GM12878 (cell line): ENCODE measurements around the gene MAPKAPK2. TPM values are rescaled to one million over a fixed set of nuclear protein-coding genes. Genes with fewer than 3 reads are reported as not detected.

Source experiments
- ATAC-seq: fragments of 200-7000 bp; cut with Tn5 transposase; 3 replicates; pipeline ENCODE4 v1.9.1; 2020; ENCODE audit warnings: mild to moderate bottlenecking, moderate library complexity
- BruUV-seq: library from RNA; stranded (reverse); fragments of 400-500 nt; replicated peaks from 2 replicates; lab custom pipeline; 2021; lab: Mats Ljungman, UMichigan
- CTCF ChIA-PET: fragments of 300-600 bp; sonication (Branson Sonifier 250); formaldehyde crosslinking; extraction: SDS; loops from one replicate; lab custom pipeline; 2021; ENCODE audit warnings: inconsistent platforms; lab: Yijun Ruan, JAX
- POLR2A ChIA-PET: fragments of 350-600 bp; formaldehyde crosslinking; extraction: SDS; loops from one replicate; lab custom pipeline; 2021; ENCODE audit warnings: inconsistent platforms; lab: Charles Lee
- RAD21 ChIA-PET: fragments of 300-600 bp; sonication (Branson Sonifier 250); formaldehyde crosslinking; loops from one replicate; lab custom pipeline; 2023; ENCODE audit warnings: antibody characterized with exemption; ENCODE audit not compliant: unreplicated experiment; lab: Charles Lee
- SMC1A ChIA-PET: fragments of 300-600 bp; sonication (Branson Sonifier 250); formaldehyde crosslinking; loops from one replicate; lab custom pipeline; 2023; ENCODE audit not compliant: unreplicated experiment, uncharacterized antibody; lab: Charles Lee
- DNase-seq: peaks from one replicate; pipeline ENCODE4 v3.0.0-alpha.2; 2011; ENCODE audit warnings: low read depth, low spot score
- FAIRE-seq: peaks from 3 replicates; lab custom pipeline; 2011; peaks lifted over from hg19 to GRCh38; lab: Jason Lieb, UNC
- H2AFZ ChIP-seq: 2 replicates; pipeline ENCODE4 v1.6.0; 2011; ENCODE audit warnings: low read depth, low read length, control low read depth; ENCODE audit not compliant: control insufficient read depth
- H3K27ac ChIP-seq: 2 replicates; pipeline ENCODE4 v1.5.1; 2011; ENCODE audit warnings: control low read depth; ENCODE audit not compliant: control insufficient read depth, insufficient read depth
- H3K27me3 ChIP-seq, 2 experiments: replicated peaks in 1 of 2; 2 replicates each; pipeline versions ENCODE4 v1.6.0 to v1.6.1; 2011; ENCODE audit warnings: low read length in 1 of 2; ENCODE audit not compliant: control insufficient read depth in 2 of 2, insufficient read depth in 2 of 2
- H3K36me3 ChIP-seq, 2 experiments: 2 replicates each; pipeline ENCODE4 v1.5.1; 2011; ENCODE audit warnings: low read length in 1 of 2; ENCODE audit not compliant: control insufficient read depth in 2 of 2, insufficient read depth in 2 of 2
- H3K4me1 ChIP-seq: 2 replicates; pipeline ENCODE4 v1.6.1; 2011; ENCODE audit warnings: mild to moderate bottlenecking, low read length, moderate library complexity, mixed read lengths; ENCODE audit not compliant: control insufficient read depth, insufficient read depth
- H3K4me2 ChIP-seq: 2 replicates; pipeline ENCODE4 v1.6.0; 2011; ENCODE audit warnings: control low read depth; ENCODE audit not compliant: control insufficient read depth, insufficient read depth
- H3K4me3 ChIP-seq: fragments of 200-600 bp; sonication (generic); 2 replicates; pipeline ENCODE4 v1.5.1; 2016
- H3K79me2 ChIP-seq: 2 replicates; pipeline ENCODE4 v1.6.0; 2011; ENCODE audit warnings: low read length; ENCODE audit not compliant: control insufficient read depth, insufficient read depth
- H3K9ac ChIP-seq: 2 replicates; pipeline ENCODE4 v1.8.0; 2011; ENCODE audit warnings: low read length, control low read depth, mixed read lengths; ENCODE audit not compliant: control insufficient read depth, insufficient read depth
- H3K9me3 ChIP-seq: replicated peaks from 3 replicates; pipeline ENCODE4 v1.5.1; 2011; ENCODE audit warnings: mild to moderate bottlenecking, low read length; ENCODE audit not compliant: control insufficient read depth, insufficient read depth
- H4K20me1 ChIP-seq: 2 replicates; pipeline ENCODE4 v1.6.0; 2011; ENCODE audit not compliant: control insufficient read depth, insufficient read depth
- EED ChIP-seq: sonication (generic); IDR thresholded peaks from 2 replicates; pipeline ENCODE4 v1.6.1; 2016; ENCODE audit warnings: antibody characterized with exemption, low read depth
- EGR1 ChIP-seq, 2 experiments: IDR thresholded peaks; 1 replicate in 1 of 2; 2 replicates in 1 of 2; pipeline ENCODE4 v1.6.1; 2011 to 2012; ENCODE audit warnings: low read depth in 2 of 2, low read length in 2 of 2, borderline replicate concordance in 1 of 2, mild to moderate bottlenecking in 1 of 2, moderate library complexity in 1 of 2
- IRF4 ChIP-seq: IDR thresholded peaks from 2 replicates; pipeline ENCODE4 v1.6.1; 2011; ENCODE audit warnings: low read depth, low read length
- JUNB ChIP-seq: IDR thresholded peaks from 2 replicates; pipeline ENCODE4 v1.6.1; 2016; ENCODE audit warnings: antibody characterized with exemption, mild to moderate bottlenecking
- MEF2A ChIP-seq: IDR thresholded peaks from 2 replicates; pipeline ENCODE4 v1.6.1; 2011; ENCODE audit warnings: low read depth, mild to moderate bottlenecking, low read length, moderate library complexity; ENCODE audit not compliant: insufficient read depth
- POU2F2 ChIP-seq: IDR thresholded peaks from 3 replicates; pipeline ENCODE4 v1.6.1; 2011; ENCODE audit warnings: low read depth, mild to moderate bottlenecking, low read length, borderline replicate concordance
- REST ChIP-seq: IDR thresholded peaks from 2 replicates; pipeline ENCODE4 v1.6.1; 2012; ENCODE audit warnings: mild to moderate bottlenecking, low read depth, low read length
- RFX5 ChIP-seq: IDR thresholded peaks from 2 replicates; pipeline ENCODE4 v1.6.1; 2011; ENCODE audit warnings: low read depth, low read length, improper control_type of control experiment
- SIN3A ChIP-seq: IDR thresholded peaks from 2 replicates; pipeline ENCODE4 v1.6.1; 2012; ENCODE audit warnings: low read depth, low read length, improper control_type of control experiment
- TBL1XR1 ChIP-seq: IDR thresholded peaks from 2 replicates; pipeline ENCODE4 v1.6.1; 2012; ENCODE audit warnings: low read depth, low read length, improper control_type of control experiment
- WGBS: methylation state at CpG from one replicate; pipeline ENCODE4 v1.1.6; 2016; ENCODE audit warnings: low lambda C conversion rate; ENCODE audit not compliant: insufficient replicate concordance, insufficient coverage; ENCODE audit errors: missing lambda C conversion rate; 5-methylcytosine and 5-hydroxymethylcytosine counted together
- in situ Hi-C: fragments of 300-500 bp; cut with MboI; formaldehyde crosslinking; loops from 9 replicates; pipeline ENCODE4 v1.14.3; 2018; ENCODE audit warnings: mixed read lengths
- intact Hi-C: fragments of 100-400 bp; cut with micrococcal nuclease; formaldehyde crosslinking; loops from one replicate; pipeline ENCODE4 v1.14.2; 2022; ENCODE audit not compliant: unreplicated experiment
- polyA plus RNA-seq, 11 experiments: library from polyadenylated mRNA; depleted of rRNA in 4 of 11; unstranded in 6 of 11; stranded (reverse) in 5 of 11; fragments of >200 nt; fragmentation: Nextera tagmentation in 4 of 11; fragmentation: Illumina TruSeq in 1 of 11; extraction: Ambion mirVana in 4 of 11; extraction: Trizol in 1 of 11; gene quantifications; 1 replicate in 1 of 11; 2 replicates in 10 of 11; pipeline versions ENCODE4 v1.2.1 to v1.2.3, GENCODE V29; 2011 to 2016; ENCODE audit warnings: inconsistent platforms in 2 of 11, missing spikeins in 2 of 11, low read depth in 1 of 11
- total RNA-seq, 4 experiments: library from RNA; depleted of rRNA in 3 of 4; stranded (reverse); fragments of >200 nt in 3 of 4; fragmentation: Illumina TruSeq in 1 of 4; extraction: Trizol in 1 of 4; gene quantifications; 2 replicates each; pipeline versions ENCODE4 v1.2.1 to v1.2.3, GENCODE V29; 2013 to 2021
- TF ChIP-seq, protein P1 (sequence below): IDR thresholded peaks from 2 replicates; pipeline ENCODE4 v1.6.1; 2012; ENCODE audit warnings: low read depth, low read length, improper control_type of control experiment

Gene MAPKAPK2
- total and polyA plus RNA-seq, 10 of the 15 experiments (the other 5 are each of a cell fraction or from before 2014, with no cell fraction given): 0.72 to 92.2 (median 49.3) TPM

DNA sequence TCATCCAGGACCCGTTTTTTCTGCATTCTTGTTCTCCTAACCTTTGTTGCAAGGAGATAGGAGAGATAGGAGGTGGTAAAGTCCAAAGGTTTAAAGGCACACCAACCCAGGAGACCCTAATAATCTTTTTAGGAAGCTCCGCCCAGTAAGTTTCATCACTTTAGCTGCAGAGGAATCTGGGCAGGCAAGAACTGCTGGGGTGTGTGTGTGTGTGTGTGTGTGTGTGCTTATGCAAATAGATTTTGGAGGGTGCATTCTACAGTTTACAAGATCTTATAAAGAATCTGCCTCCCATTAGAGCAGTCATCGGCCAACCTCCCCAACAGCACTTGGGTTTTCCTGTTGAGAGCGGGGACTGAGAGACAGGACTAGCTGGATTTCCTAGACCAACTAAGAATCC lies 91.5 kb downstream of the MAPKAPK2 start:
- FAIRE-seq (no peak), ATAC-seq (no peak), DNase-seq (no peak)
- intact Hi-C loops: no loop called here
- H4K20me1 ChIP-seq: no peaks in the 10 kb centered on the region
- ChIA-PET SMC1A (interaction anchor here (1.2 to 18.3 kb wide), 7 partner anchors 7 to 35 kb away, joined by 3 to 410 read pairs (median 161); partner anchors contain the start of genes IL10 and IL19), CTCF (interaction anchor here (0.5 to 15.0 kb wide), 8 partner anchors 10 to 160 kb away, joined by 3 to 299 read pairs (median 4); no protein-coding TSS in a partner anchor), POLR2A (interaction anchor here (0.6 to 14.8 kb wide), 3 partner anchors 10 to 31 kb away, joined by 6 to 283 read pairs (median 7); no protein-coding TSS in a partner anchor), RAD21 (interaction anchor here (1.2 to 13.8 kb wide), 6 partner anchors 8 to 57 kb away, joined by 3 to 363 read pairs (median 7); no protein-coding TSS in a partner anchor)
- H3K9me3 ChIP-seq: no peaks in the 10 kb centered on the region
- H3K36me3 ChIP-seq: no peaks in the 10 kb centered on the region
- peaks cover 34% of the 10 kb centered on the region for H3K79me2 ChIP-seq
- H3K9ac ChIP-seq: no peak overlapping the region
- H3K27ac ChIP-seq: no peak overlapping the region
- no peak overlapping the region for H3K4me2 ChIP-seq
- H3K4me3 ChIP-seq: no peak overlapping the region
- 84% methylated on average over 4 of the region's 4 CpGs for WGBS
- peaks cover 36% of the 10 kb centered on the region for H3K4me1 ChIP-seq
- BruUV-seq: no TSS peak
- peak; percentile 94 for TF ChIP-seq POU2F2
- no peak for TF ChIP-seq SIN3A
- no peaks in the 10 kb centered on the region for H3K27me3 ChIP-seq
- in situ Hi-C loops: no loop called here
- H2AFZ ChIP-seq: no peak overlapping the region

GRCh38 chr1:206778031-206778430 lies 93.3 kb downstream of the MAPKAPK2 start:
- RAD21 ChIA-PET: interaction anchor here (1.5 to 13.8 kb wide), 3 partner anchors 9 to 38 kb away, joined by 3 to 363 read pairs (median 7); no protein-coding TSS in a partner anchor
- Histone ChIP-seq H3K9me3 (no peaks in the 10 kb centered on the region), H2AFZ (no peak overlapping the region), H3K36me3 (no peaks in the 10 kb centered on the region), H3K4me2 (no peak overlapping the region), H3K4me3 (no peak overlapping the region), H3K79me2 (peaks cover 18% of the 10 kb centered on the region), H4K20me1 (no peaks in the 10 kb centered on the region), H3K4me1 (peaks cover 35% of the 10 kb centered on the region), H3K9ac (no peak overlapping the region), H3K27me3 (no peaks in the 10 kb centered on the region), H3K27ac (no peak overlapping the region)
- FAIRE-seq (no peak), DNase-seq (no peak), ATAC-seq (no peak)
- 65% methylated on average over 7 of the region's 7 CpGs for WGBS
- in situ Hi-C loops (no loop called here), intact Hi-C loops (no loop called here)
- POLR2A ChIA-PET: interaction anchor here (0.7 to 14.8 kb wide), 4 partner anchors 9 to 98 kb away, joined by 3 to 283 read pairs (median 4); no protein-coding TSS in a partner anchor
- BruUV-seq: no TSS peak
- CTCF ChIA-PET: interaction anchor here (1.2 to 15.0 kb wide), 4 partner anchors 9 to 26 kb away, joined by 3 to 299 read pairs (median 6); no protein-coding TSS in a partner anchor
- SMC1A ChIA-PET: interaction anchor here (14.8 to 18.3 kb wide), 3 partner anchors 8 to 26 kb away, joined by 161 to 410 read pairs (median 319); partner anchors contain the start of genes IL10 and IL19
- TF ChIP-seq REST (no peak), TBL1XR1 (no peak), EGR1 (IDR thresholded peaks at IDR 0.05; ENCODE audit: borderline replicate concordance in 1 of 2, low read depth in 2 of 2, low read length in 2 of 2) (no peak), RFX5 (no peak), JUNB (no peak), IRF4 (no peak), EED (no peak), MEF2A (no peak)
- TF ChIP-seq, protein P1, sequence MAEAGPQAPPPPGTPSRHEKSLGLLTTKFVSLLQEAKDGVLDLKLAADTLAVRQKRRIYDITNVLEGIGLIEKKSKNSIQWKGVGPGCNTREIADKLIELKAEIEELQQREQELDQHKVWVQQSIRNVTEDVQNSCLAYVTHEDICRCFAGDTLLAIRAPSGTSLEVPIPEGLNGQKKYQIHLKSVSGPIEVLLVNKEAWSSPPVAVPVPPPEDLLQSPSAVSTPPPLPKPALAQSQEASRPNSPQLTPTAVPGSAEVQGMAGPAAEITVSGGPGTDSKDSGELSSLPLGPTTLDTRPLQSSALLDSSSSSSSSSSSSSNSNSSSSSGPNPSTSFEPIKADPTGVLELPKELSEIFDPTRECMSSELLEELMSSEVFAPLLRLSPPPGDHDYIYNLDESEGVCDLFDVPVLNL: no peak
